ENCODE results near the gene GPHA2.

Gene GPHA2

GRCh38 chr11:64892411-64892831 is 43.3 kb downstream of the GPHA2 start:
- TF ChIP-seq CTCF (conservative IDR thresholded peaks at IDR 0.05; ENCODE audit: low read depth, low read length) = no peak
- no peak for DNase-seq (ENCODE audit: low read depth)
- no peak overlapping the region for H3K4me3 ChIP-seq (ENCODE audit: low read length)

- H3K4me3 ChIP-seq (ENCODE audit: low read length) = no peak overlapping the region
- DNase-seq (ENCODE audit: low read depth) = no peak
- no peak for TF ChIP-seq CTCF (conservative IDR thresholded peaks at IDR 0.05; ENCODE audit: low read depth, low read length)
These were observed 43.8 kb downstream of the GPHA2 start for GRCh38 chr11:64891880-64892279.

- H3K4me3 ChIP-seq (ENCODE audit: low read length) = no peak overlapping the region
- DNase-seq (ENCODE audit: low read depth) = no peak
- no peak for TF ChIP-seq CTCF (conservative IDR thresholded peaks at IDR 0.05; ENCODE audit: low read depth, low read length)
These were observed 44.4 kb downstream of the GPHA2 start for GRCh38 chr11:64891215-64891848.

DNA sequence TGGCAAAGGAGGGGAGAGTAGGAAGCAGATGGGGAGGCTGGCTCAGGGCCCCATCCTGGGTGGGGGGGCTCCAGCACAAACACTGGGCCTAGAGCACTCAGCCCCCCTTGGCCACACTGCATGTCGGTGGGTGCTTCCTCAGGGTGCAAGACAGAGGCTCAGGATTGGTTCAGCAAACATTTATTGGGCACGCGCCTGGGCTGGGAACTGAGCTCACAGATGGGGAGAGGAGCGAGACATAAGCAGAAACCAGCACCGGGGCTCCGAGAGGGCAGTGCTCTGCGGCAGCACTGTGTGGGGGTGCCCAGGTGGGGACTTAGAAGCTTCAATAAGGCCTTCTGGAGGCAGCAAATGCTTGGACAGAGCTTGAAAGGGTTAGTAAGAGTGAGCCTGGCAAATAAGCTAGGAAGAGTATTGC is 45.2 kb downstream of the GPHA2 start:
- no peak for DNase-seq (ENCODE audit: low read depth)
- TF ChIP-seq CTCF (conservative IDR thresholded peaks at IDR 0.05; ENCODE audit: low read depth, low read length) = no peak
- H3K4me3 ChIP-seq (ENCODE audit: low read length) = no peak overlapping the region

- TF ChIP-seq CTCF (conservative IDR thresholded peaks at IDR 0.05; ENCODE audit: low read depth, low read length) = no peak
- no peak overlapping the region for H3K4me3 ChIP-seq (ENCODE audit: low read length)
These were observed 46.8 kb downstream of the GPHA2 start for GRCh38 chr11:64888729-64889511.

DNA sequence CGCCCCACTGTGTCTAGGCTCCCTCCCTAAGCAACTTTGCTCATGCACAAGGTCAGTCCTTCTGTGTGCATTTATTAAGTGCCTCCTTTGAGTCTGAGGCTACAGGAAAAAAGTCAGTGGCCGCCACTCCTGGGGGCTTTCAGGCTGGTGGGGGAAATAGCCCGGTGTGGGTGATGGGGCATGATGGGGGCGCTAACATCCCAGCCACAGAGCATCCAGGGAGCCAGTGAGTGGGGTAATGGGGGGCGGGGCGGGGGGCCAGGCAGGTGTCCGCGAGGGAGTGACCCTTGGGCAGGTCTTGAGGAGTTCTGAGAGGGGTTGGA is 47.3 kb downstream of the GPHA2 start:
- no peak for TF ChIP-seq CTCF (conservative IDR thresholded peaks at IDR 0.05; ENCODE audit: low read depth, low read length)
- no peak overlapping the region for H3K4me3 ChIP-seq (ENCODE audit: low read length)
- DNase-seq (ENCODE audit: low read depth) = no peak

More at GRCh38 chr11:64888729-64889511, 46.8 kb downstream of the GPHA2 start:
- no peak for DNase-seq (ENCODE audit: low read depth)

Data from retinal pigment epithelial cell (primary cell).